Central memory CD4-positive, alpha-beta T cell (primary cell): ENCODE measurements around the gene CTPS2.
"Not testable (repeated sequence)": the region's sequence is repeated elsewhere in the genome, so short reads cannot be mapped to it uniquely, and the experiment has no call there.

Source experiments
- DNase-seq: peaks from one replicate; pipeline ENCODE4 v3.0.0; 2022
- total RNA-seq, 3 experiments: gene quantifications; one replicate each; lab custom pipeline; 2026; lab: John Stamatoyannopoulos, UW

Gene CTPS2
- total RNA-seq, result 4.3 to 12.3 (median 10.0) reads per million in 3 experiments

DNA sequence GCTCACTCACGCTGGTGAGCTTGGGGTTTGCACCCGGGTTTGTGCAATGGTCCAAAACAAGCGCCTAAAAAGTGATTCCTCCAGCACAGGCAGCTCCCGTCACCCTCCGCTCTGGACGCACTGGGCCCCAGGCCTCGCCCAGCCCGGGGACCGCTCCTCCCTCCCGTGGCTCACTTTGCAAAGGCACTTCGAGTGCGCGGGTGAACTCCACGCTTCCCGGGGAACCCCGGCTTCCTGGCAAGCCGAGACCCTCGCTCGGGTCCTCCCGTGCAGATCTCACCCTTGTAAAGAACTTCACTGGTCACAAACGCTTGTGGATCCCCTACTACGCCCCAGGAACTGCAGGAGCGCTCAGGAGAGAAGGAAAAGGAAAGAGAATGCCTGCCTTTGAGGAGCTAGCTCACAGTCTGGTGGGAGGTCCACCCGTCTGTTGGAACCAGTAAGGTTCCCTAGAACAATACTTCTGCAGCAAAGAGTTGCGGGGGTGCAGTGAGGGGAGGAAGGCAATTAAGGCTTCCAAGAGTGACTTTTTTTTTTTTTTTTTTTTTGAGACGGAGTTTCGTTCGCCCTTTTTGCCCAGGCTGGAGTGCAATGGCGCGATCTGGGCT lies at the start of gene CTPS2:
CTPS2 (minus strand) TSS at position 122 of the 608 bp plus-strand sequence. CDS start 9,767 bp downstream, outside the sequence.
- peak; percentile 34 for DNase-seq

GRCh38 chrX:16761500-16761899 lies 49.0 kb upstream of the CTPS2 start:
- not testable (repeated sequence) for DNase-seq

DNA sequence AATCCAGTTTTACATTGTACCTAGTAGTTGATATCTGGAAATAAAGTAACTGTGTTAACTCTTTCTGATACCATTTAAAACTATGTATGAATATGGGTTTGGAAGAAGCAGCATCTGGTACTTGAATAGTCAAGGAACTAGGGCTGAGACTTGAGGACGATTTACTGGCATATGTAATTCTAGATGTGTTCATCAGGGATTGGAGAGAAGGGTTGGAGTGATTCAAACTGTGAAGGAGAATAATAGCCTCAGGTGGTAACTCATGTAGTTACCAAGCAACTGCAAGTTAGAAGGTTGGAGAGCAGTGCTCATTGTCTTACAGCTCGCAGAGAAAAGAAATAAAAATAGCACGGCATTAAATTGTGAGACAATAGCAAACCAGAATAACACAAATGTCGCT lies 44.3 kb upstream of the CTPS2 start:
- DNase-seq, result no peak

GRCh38 chrX:16754019-16754418 lies 41.5 kb upstream of the CTPS2 start:
- no peak for DNase-seq

DNA sequence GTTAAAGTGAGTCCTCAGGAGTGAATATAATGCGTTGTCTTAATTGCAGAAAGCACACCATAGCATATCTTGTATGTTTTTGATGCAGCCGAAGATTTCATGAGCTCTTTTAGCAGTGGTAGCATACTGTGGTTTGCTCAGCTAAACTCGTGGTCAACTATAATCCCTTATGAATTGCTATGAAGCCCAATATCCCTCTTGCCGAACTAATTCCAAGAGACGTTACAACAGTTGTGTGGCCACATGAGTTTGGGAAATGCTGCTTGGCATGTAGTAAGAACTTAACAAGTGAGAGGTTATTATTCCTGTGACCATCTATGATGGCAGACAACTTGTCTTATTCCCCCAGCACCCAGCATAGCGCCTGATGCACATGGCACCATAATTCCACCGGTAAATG lies 37.7 kb upstream of the CTPS2 start:
- no peak for DNase-seq

GRCh38 chrX:16748425-16748824 lies 36.0 kb upstream of the CTPS2 start:
- DNase-seq, result no peak

- DNase-seq, result no peak
These were observed 33.2 kb upstream of the CTPS2 start for GRCh38 chrX:16745659-16746058.

DNA sequence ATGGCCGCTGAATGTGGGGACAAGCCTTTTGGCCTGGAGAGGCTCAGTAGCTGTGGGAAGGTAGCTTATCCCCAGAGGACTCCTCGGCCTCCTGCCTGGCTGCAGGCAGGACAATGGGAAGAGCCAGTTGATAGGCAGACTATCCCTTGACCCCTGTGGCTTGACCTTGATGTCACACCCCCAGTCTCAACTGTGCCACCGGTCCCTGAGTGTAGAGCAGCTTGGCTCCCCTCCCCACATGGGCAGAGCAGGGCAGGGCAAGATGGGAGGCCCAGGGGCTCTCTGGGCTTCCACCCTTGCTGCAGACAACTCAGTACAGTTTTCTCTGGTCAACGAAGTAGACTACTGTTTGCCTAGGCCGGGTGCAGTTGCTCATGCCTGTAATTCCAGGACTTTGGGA lies 32.6 kb upstream of the CTPS2 start:
- DNase-seq, result no peak

DNA sequence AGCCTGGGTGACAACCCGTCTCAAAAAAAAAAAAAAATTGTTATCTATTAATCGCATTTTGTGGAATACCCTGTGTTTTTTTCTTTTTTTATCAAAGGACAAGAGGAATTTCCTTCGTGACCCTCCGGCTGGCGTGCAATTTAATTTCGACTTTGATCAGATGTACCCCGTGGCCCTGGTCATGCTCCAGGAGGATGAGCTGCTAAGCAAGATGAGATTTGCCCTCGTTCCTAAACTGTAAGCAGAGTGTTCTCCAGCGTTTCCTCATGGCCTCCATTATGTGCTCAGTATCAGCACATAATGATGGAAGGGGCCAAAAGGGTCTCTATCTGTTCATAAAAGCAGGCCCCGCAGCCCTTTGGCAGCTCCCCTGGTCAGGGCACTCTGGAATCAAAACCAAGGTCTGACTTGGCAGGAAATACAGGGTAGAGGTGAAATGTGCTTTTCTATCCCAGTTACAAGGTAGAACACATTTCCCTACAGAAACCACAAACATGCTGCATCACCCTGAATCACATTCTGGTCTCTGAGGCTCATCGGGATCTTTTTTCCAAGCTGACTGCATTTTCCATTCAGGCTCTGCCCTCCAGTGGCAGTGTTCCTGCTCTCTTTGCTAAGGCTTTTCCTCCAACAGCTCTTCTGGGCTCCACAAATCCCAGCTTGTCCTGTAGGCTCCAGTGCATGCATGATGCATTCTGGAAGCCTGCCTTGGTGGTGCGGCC lies 31.3 kb upstream of the CTPS2 start:
- DNase-seq, result no peak

GRCh38 chrX:16739574-16739973 lies 27.1 kb upstream of the CTPS2 start:
- DNase-seq, result no peak

GRCh38 chrX:16737024-16737423 lies 24.6 kb upstream of the CTPS2 start:
- DNase-seq, result no peak

GRCh38 chrX:16733013-16733412 lies 20.5 kb upstream of the CTPS2 start:
- no peak for DNase-seq

DNA sequence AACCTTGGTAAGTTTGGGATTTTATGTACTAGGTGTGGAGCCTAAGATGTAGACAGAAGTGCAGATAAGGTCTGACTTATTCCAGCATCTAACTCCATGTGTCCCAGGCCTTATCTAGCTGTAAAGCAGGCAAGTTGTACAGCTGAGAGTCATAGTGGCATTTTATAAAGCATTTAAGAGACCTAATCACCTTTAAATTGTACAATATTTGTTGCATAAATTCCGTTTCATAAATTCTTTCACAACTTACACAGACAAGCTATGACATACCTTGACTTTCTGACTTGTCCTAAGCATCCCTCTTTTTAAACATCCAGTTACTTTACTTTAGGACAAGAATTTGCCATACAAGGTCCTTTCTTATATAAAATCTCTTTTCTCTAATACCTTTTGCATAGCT lies 18.0 kb upstream of the CTPS2 start:
- DNase-seq, result no peak

DNA sequence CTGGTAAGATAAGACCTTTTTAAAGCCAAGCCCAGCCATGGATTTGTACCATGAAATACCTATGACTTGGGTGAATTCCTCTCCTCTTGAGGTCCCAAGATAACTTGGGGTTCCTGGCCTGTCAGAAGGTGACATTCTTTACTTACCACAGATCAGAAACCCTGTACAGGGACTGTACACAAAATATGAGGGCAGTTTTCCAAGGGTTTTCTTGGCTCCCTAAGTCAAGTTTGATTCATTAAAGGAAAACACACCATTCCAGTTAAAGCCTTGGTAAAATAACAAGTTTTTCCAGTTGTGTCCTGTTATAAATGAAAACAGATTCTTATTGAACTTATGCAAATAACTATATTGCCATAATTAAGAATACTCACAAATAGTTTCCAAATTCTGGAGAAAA lies 15.2 kb upstream of the CTPS2 start:
- DNase-seq, result no peak

- DNase-seq, result not testable (repeated sequence)
These were observed 14.0 kb upstream of the CTPS2 start for GRCh38 chrX:16726347-16726988.

- no peak for DNase-seq
These were observed 12.6 kb upstream of the CTPS2 start for GRCh38 chrX:16725072-16725471.

- DNase-seq, result no peak
These were observed 10.0 kb upstream of the CTPS2 start for GRCh38 chrX:16722481-16722880.

GRCh38 chrX:16719334-16720084 lies 7.0 kb upstream of the CTPS2 start, which contains the start of gene SYAP1:
Gene SYAP1 (plus strand): TSS chrX:16719612. CDS start chrX:16719725, 113 bp downstream.
- DNase-seq, result peak; percentile 98

GRCh38 chrX:16718824-16719333 lies 6.4 kb upstream of the CTPS2 start:
- DNase-seq, result no peak

DNA sequence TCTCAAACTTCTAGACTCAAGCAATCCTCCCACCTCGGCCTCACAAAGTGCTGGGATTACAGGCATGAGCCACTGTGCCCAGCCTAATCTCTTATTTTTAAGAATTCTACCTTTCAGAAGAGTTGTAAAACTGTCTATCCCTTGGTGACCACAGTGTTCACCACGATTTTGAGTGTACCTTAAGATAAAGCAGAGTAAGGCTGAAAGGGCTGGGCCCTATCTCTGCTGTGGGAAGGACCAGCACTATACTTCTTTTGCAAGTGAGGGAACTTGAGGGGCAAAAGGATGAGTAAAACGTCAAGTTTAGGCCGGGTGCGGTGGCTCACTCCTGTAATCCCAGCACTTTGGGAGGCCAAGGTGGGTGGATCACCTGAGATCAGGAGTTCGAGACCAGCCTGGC lies 4.0 kb upstream of the CTPS2 start:
- not testable (repeated sequence) for DNase-seq

- not testable (repeated sequence) for DNase-seq
These were observed 3.2 kb upstream of the CTPS2 start for GRCh38 chrX:16715638-16716037.

DNA sequence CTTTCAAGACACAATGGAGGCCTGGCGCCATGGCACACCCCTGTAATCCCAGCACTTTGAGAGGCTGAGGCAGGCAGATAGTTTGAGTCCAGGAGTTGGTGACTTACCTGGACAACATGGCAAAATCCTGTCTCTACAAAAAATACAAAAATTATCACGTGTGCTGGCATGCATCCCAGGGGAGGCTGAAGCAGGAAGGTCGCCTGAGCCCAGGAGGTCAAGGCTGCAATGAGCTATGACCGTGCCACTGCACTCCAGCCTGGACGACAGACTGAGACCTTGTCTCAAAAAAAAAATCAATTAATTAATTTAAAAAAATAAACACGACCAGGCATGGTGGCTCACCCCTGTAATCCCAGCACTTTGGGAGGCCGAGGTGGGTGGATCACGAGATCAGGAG lies 2.0 kb upstream of the CTPS2 start:
- DNase-seq, result no peak
